ENCODE measurements around the gene SLC7A8. TPM values are rescaled to one million over a fixed set of nuclear protein-coding genes. Genes with fewer than 3 reads are reported as not detected.

Gene SLC7A8
- total RNA-seq, 2 experiments from 2014 or later, result 0.73 to 0.80 TPM

DNA sequence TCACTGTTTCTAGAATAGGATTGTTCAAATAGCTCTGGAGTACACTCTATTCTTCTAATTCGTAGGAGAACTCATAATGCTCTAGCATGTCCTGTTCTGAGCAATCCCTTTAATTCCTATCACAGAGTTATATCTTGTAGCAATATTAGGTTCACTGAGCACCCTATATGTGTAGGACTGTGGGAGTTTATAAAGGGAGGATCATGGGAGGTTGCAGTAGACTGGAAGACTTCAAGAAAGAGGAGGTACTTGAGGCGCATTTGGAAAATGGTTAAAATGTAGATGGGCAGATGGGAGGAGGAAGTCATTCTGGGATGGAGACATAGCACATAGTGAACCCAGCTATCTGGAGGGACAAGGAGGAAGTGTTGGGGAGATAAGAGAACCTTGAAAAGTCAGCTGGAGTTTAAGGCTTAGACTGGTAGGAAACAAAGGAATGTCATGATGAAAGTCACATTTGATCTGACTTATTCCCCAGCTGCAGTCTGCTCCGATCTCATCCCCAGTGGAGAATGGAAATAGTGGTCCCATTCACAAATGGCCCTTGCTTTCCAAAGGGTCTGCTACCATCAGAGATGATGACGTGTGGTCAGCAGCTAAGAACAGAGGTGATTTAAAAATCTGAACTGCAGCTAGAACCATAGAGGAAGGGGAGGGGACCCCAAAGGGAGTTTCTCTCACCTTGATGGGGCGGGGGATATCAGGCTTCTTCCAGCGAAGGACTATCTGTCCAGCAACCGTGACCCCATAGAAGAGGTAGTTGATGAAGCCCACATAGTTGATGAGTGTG is 54.3 kb downstream of the SLC7A8 start:
- H3K27me3 ChIP-seq (ENCODE audit: control insufficient read depth in 1 of 2, insufficient read depth in 2 of 2, low read length in 2 of 2), result no peaks in the 10 kb centered on the region
- H3K4me3 ChIP-seq (ENCODE audit: low read length), result no peak overlapping the region
- H3K36me3 Mint-ChIP-seq (ENCODE audit: low read depth), result no peaks in the 10 kb centered on the region
- H3K4me3 Mint-ChIP-seq, result no peak overlapping the region
- no peaks in the 10 kb centered on the region for H3K36me3 ChIP-seq (ENCODE audit: insufficient read depth, low read length)
- H3K4me1 Mint-ChIP-seq (ENCODE audit: low read depth), result peaks cover 4% of the 10 kb centered on the region
- H3K4me1 ChIP-seq (ENCODE audit: insufficient read depth, low read length), result peaks cover 2% of the 10 kb centered on the region
- H3K9me3 Mint-ChIP-seq, result no peaks in the 10 kb centered on the region
- TF ChIP-seq CTCF (IDR thresholded peaks at IDR 0.05), result no peak
- DNase-seq (no peak), ATAC-seq (ENCODE audit: poor library complexity) (no peak)
- no peak overlapping the region for H3K27ac Mint-ChIP-seq
- no peaks in the 10 kb centered on the region for H3K27me3 Mint-ChIP-seq
- no peaks in the 10 kb centered on the region for H3K9me3 ChIP-seq (ENCODE audit: control insufficient read depth in 1 of 2, insufficient read depth in 1 of 2, low read length in 2 of 2)
- intact Hi-C loops (cut with DNase I, micrococcal nuclease), result no loop called here
- ChIA-PET POLR2A (no interaction called here), CTCF (interaction anchor here (1.2 kb wide), 1 partner anchor 9 kb away, joined by 3 read pairs; no protein-coding TSS in a partner anchor)
- no peak overlapping the region for H3K27ac ChIP-seq (ENCODE audit: low read depth in 1 of 2, low read length in 2 of 2)

- H3K9me3 ChIP-seq (ENCODE audit: control insufficient read depth in 1 of 2, insufficient read depth in 1 of 2, low read length in 2 of 2), result no peaks in the 10 kb centered on the region
- no peaks in the 10 kb centered on the region for H3K36me3 ChIP-seq (ENCODE audit: insufficient read depth, low read length)
- H3K4me3 ChIP-seq (ENCODE audit: low read length), result no peak overlapping the region
- no peaks in the 10 kb centered on the region for H3K27me3 ChIP-seq (ENCODE audit: control insufficient read depth in 1 of 2, insufficient read depth in 2 of 2, low read length in 2 of 2)
- DNase-seq (no peak), ATAC-seq (ENCODE audit: poor library complexity) (no peak)
- no peak overlapping the region for H3K27ac Mint-ChIP-seq
- no peak overlapping the region for H3K27ac ChIP-seq (ENCODE audit: low read depth in 1 of 2, low read length in 2 of 2)
- TF ChIP-seq CTCF (IDR thresholded peaks at IDR 0.05), result no peak
- no peaks in the 10 kb centered on the region for H3K27me3 Mint-ChIP-seq
- peaks cover 4% of the 10 kb centered on the region for H3K4me1 Mint-ChIP-seq (ENCODE audit: low read depth)
- ChIA-PET CTCF (interaction anchor here (0.6 kb wide), 1 partner anchor 157 kb away, joined by 4 read pairs; no protein-coding TSS in a partner anchor), POLR2A (no interaction called here)
- no peaks in the 10 kb centered on the region for H3K36me3 Mint-ChIP-seq (ENCODE audit: low read depth)
- intact Hi-C loops (cut with DNase I, micrococcal nuclease), result no loop called here
- H3K4me1 ChIP-seq (ENCODE audit: insufficient read depth, low read length), result peaks cover 2% of the 10 kb centered on the region
- no peaks in the 10 kb centered on the region for H3K9me3 Mint-ChIP-seq
- H3K4me3 Mint-ChIP-seq, result no peak overlapping the region
These were observed 55.6 kb downstream of the SLC7A8 start for GRCh38 chr14:23127861-23128260.

- DNase-seq (no peak), ATAC-seq (ENCODE audit: poor library complexity) (no peak)
- H3K36me3 Mint-ChIP-seq (ENCODE audit: low read depth), result no peaks in the 10 kb centered on the region
- Histone ChIP-seq H3K36me3 (ENCODE audit: insufficient read depth, low read length) (no peaks in the 10 kb centered on the region), H3K4me1 (ENCODE audit: insufficient read depth, low read length) (peaks cover 4% of the 10 kb centered on the region), H3K4me3 (ENCODE audit: low read length) (no peak overlapping the region), H3K9me3 (ENCODE audit: control insufficient read depth in 1 of 2, insufficient read depth in 1 of 2, low read length in 2 of 2) (no peaks in the 10 kb centered on the region), H3K27me3 (ENCODE audit: control insufficient read depth in 1 of 2, insufficient read depth in 2 of 2, low read length in 2 of 2) (no peaks in the 10 kb centered on the region), H3K27ac (ENCODE audit: low read depth in 1 of 2, low read length in 2 of 2) (no peak overlapping the region)
- H3K4me3 Mint-ChIP-seq, result no peak overlapping the region
- H3K4me1 Mint-ChIP-seq (ENCODE audit: low read depth), result peaks cover 8% of the 10 kb centered on the region
- no peaks in the 10 kb centered on the region for H3K9me3 Mint-ChIP-seq
- no peak overlapping the region for H3K27ac Mint-ChIP-seq
- ChIA-PET CTCF (no interaction called here), POLR2A (no interaction called here)
- TF ChIP-seq CTCF (IDR thresholded peaks at IDR 0.05), result no peak
- H3K27me3 Mint-ChIP-seq, result no peaks in the 10 kb centered on the region
- intact Hi-C loops (cut with DNase I, micrococcal nuclease), result no loop called here
These were observed 56.7 kb downstream of the SLC7A8 start for GRCh38 chr14:23126548-23127278.
